HepG2 (cell line): ENCODE data around the gene GTF2B. TPM values are rescaled to one million over a fixed set of nuclear protein-coding genes. Genes with fewer than 3 reads are reported as not detected.

Source experiments
- AKAP8 ChIP-seq: sonication (generic); formaldehyde crosslinking; IDR thresholded peaks from 2 replicates; pipeline ENCODE4 v1.5.1; 2020; ENCODE audit warnings: mild to moderate bottlenecking, missing genetic modification reagents
- FOXK1 ChIP-seq: sonication (generic); formaldehyde crosslinking; IDR thresholded peaks from 2 replicates; pipeline ENCODE4 v1.4.0; 2020; ENCODE audit warnings: low read depth, missing genetic modification reagents, borderline replicate concordance
- HIVEP1 ChIP-seq: sonication (generic); formaldehyde crosslinking; IDR thresholded peaks from 2 replicates; pipeline ENCODE4 v1.4.0; 2020; ENCODE audit warnings: mild to moderate bottlenecking, missing genetic modification reagents
- JDP2 ChIP-seq: sonication (generic); formaldehyde crosslinking; IDR thresholded peaks from 2 replicates; pipeline ENCODE4 v1.8.1; 2022; ENCODE audit warnings: missing genetic modification reagents, borderline replicate concordance
- RARG ChIP-seq: sonication (generic); formaldehyde crosslinking; IDR thresholded peaks from 2 replicates; pipeline ENCODE4 v1.4.0; 2020; ENCODE audit warnings: low read depth, mild to moderate bottlenecking, missing genetic modification reagents
- TCF7 ChIP-seq: sonication (generic); IDR thresholded peaks from 2 replicates; pipeline ENCODE4 v1.6.1; 2016; ENCODE audit warnings: antibody characterized with exemption, low read depth
- ZBTB40 ChIP-seq, 2 experiments: fragments of 450-650 bp in 1 of 2; sonication (generic) in 1 of 2; formaldehyde crosslinking in 1 of 2; IDR thresholded peaks; 2 replicates each; pipeline versions ENCODE4 v1.6.1 to v1.8.0; 2016 to 2022; ENCODE audit warnings: antibody characterized with exemption in 1 of 2, mild to moderate bottlenecking in 1 of 2, missing genetic modification reagents in 1 of 2
- ZNF251 ChIP-seq: sonication (generic); formaldehyde crosslinking; IDR thresholded peaks from 2 replicates; pipeline ENCODE4 v1.9.0; 2021; ENCODE audit warnings: mild to moderate bottlenecking, missing genetic modification reagents
- ZNF274 ChIP-seq: sonication (generic); formaldehyde crosslinking; IDR thresholded peaks from 2 replicates; pipeline ENCODE4 v1.5.1; 2020; ENCODE audit warnings: mild to moderate bottlenecking, missing genetic modification reagents
- ZNF33B ChIP-seq: sonication (generic); formaldehyde crosslinking; IDR thresholded peaks from 2 replicates; pipeline ENCODE4 v1.5.1; 2020; ENCODE audit warnings: mild to moderate bottlenecking, missing genetic modification reagents
- polyA plus RNA-seq, 8 experiments: library from polyadenylated mRNA; depleted of rRNA in 3 of 8; stranded (reverse) in 7 of 8; unstranded in 1 of 8; fragments of >200 nt; fragmentation: Illumina TruSeq in 4 of 8; extraction: Trizol in 4 of 8; gene quantifications; 2 replicates each; pipeline versions ENCODE4 v1.2.1 to v1.2.3, GENCODE V29; 2011 to 2016; ENCODE audit warnings: low read depth in 4 of 8, missing spikeins in 1 of 8, mixed read lengths in 1 of 8; ENCODE audit not compliant: insufficient read depth in 1 of 8
- total RNA-seq, 5 experiments: library from RNA; depleted of rRNA; stranded (reverse); fragments of >200 nt; fragmentation: Illumina TruSeq; extraction: Trizol; gene quantifications; 2 replicates each; pipeline ENCODE4 v1.2.3, GENCODE V29; 2016; ENCODE audit warnings: low read depth in 1 of 5
- TF ChIP-seq, protein P1 (sequence below): sonication (generic); formaldehyde crosslinking; IDR thresholded peaks from 2 replicates; pipeline ENCODE4 v1.4.0; 2020; ENCODE audit warnings: mild to moderate bottlenecking, low read depth, missing genetic modification reagents
- TF ChIP-seq, protein P2 (sequence below): sonication (generic); formaldehyde crosslinking; IDR thresholded peaks from 2 replicates; pipeline ENCODE4 v1.8.0; 2022; ENCODE audit warnings: mild to moderate bottlenecking, missing genetic modification reagents; ENCODE audit not compliant: insufficient replicate concordance
- TF ChIP-seq, protein P3 (sequence below): IDR thresholded peaks from 2 replicates; pipeline ENCODE4 v1.6.1; 2016; ENCODE audit warnings: control low read depth
- TF ChIP-seq, protein P4 (sequence below): sonication (generic); formaldehyde crosslinking; IDR thresholded peaks from 2 replicates; pipeline ENCODE4 v1.5.0; 2020; ENCODE audit warnings: mild to moderate bottlenecking, low read depth, missing genetic modification reagents, borderline replicate concordance

GTF2B gene
- total and polyA plus RNA-seq, 2 of the 13 experiments (the other 11 are each of a cell fraction or from before 2014, with no cell fraction given): 31.5 to 43.4 TPM

DNA sequence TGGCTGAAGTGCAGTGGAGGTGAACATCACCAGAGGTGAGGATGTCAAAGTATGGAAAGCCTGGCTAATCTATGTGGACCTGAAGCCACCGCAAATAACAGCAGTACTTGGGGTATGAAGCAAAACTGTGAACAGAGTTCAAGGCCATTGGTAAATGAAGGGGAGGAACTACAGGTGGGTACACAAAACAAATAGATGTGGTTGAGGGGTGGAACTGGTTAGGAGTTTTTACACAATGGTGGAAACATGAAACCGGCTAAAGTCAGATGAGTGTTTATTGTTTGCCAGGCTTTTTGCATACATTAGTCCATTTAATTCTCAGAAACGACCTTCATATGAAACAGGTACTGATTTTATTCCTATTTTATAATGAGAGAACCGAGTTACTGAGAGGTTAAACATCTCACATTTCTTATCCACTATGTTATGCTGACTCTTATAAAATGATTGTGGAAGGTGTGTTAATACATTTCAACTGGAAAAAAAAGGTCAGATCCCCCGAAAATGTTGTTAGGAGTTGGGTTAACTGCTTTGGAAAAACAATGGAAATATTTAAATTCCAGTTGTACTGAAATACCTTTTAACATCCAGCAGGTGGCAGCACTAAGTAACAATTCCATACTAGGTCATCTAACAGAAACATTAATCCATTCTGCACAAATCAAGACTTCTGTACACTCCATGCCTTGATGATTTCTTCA, 44.3 kb upstream of the GTF2B start (continued):
- TF ChIP-seq RARG (CRISPR knock-in tag) (no peak), ZNF33B (CRISPR knock-in tag) (no peak), TCF7 (no peak), FOXK1 (CRISPR knock-in tag) (no peak), ZBTB40 (IDR thresholded peaks at IDR 0.05) (no peak), ZBTB40 (CRISPR knock-in tag; IDR thresholded peaks at IDR 0.05) (no peak), AKAP8 (no peak), ZNF251 (CRISPR knock-in tag) (no peak), ZNF274 (no peak), JDP2 (no peak), HIVEP1 (CRISPR knock-in tag) (no peak)
- TF ChIP-seq, protein P1, sequence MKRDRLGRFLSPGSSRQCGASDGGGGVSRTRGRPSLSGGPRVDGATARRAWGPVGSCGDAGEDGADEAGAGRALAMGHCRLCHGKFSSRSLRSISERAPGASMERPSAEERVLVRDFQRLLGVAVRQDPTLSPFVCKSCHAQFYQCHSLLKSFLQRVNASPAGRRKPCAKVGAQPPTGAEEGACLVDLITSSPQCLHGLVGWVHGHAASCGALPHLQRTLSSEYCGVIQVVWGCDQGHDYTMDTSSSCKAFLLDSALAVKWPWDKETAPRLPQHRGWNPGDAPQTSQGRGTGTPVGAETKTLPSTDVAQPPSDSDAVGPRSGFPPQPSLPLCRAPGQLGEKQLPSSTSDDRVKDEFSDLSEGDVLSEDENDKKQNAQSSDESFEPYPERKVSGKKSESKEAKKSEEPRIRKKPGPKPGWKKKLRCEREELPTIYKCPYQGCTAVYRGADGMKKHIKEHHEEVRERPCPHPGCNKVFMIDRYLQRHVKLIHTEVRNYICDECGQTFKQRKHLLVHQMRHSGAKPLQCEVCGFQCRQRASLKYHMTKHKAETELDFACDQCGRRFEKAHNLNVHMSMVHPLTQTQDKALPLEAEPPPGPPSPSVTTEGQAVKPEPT (CRISPR knock-in tag): no peak
- TF ChIP-seq, protein P2, sequence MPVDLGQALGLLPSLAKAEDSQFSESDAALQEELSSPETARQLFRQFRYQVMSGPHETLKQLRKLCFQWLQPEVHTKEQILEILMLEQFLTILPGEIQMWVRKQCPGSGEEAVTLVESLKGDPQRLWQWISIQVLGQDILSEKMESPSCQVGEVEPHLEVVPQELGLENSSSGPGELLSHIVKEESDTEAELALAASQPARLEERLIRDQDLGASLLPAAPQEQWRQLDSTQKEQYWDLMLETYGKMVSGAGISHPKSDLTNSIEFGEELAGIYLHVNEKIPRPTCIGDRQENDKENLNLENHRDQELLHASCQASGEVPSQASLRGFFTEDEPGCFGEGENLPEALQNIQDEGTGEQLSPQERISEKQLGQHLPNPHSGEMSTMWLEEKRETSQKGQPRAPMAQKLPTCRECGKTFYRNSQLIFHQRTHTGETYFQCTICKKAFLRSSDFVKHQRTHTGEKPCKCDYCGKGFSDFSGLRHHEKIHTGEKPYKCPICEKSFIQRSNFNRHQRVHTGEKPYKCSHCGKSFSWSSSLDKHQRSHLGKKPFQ: no peak
- TF ChIP-seq, protein P3, sequence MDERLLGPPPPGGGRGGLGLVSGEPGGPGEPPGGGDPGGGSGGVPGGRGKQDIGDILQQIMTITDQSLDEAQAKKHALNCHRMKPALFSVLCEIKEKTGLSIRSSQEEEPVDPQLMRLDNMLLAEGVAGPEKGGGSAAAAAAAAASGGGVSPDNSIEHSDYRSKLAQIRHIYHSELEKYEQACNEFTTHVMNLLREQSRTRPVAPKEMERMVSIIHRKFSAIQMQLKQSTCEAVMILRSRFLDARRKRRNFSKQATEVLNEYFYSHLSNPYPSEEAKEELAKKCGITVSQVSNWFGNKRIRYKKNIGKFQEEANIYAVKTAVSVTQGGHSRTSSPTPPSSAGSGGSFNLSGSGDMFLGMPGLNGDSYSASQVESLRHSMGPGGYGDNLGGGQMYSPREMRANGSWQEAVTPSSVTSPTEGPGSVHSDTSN (CRISPR knock-in tag): no peak
- TF ChIP-seq, protein P4, sequence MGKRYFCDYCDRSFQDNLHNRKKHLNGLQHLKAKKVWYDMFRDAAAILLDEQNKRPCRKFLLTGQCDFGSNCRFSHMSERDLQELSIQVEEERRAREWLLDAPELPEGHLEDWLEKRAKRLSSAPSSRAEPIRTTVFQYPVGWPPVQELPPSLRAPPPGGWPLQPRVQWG (CRISPR knock-in tag): no peak
